ENCODE measurements around the gene H3-3A. TPM values are rescaled to one million over a fixed set of nuclear protein-coding genes. Genes with fewer than 3 reads are reported as not detected.

H3-3A gene
- total and polyA plus RNA-seq, 8 donors, result 122 to 427 (median 237) TPM

GRCh38 chr1:226029568-226030225 lies 32.8 kb upstream of the H3-3A start:
- intact Hi-C loops (cut with DNase I), result no loop called here
- no peak for FAIRE-seq
- Histone ChIP-seq H3K27me3 (no peaks in the 10 kb centered on the region), H3K4me1 (peaks cover 0 to 11% (median 0%) of the 10 kb centered on the region in 3 donors), H3K4me3 (no peak overlapping the region), H3K27ac (peak overlapping the region in 2 of 4 donors; percentile 24 to 29), H3K9me3 (no peaks in the 10 kb centered on the region), H3K36me3 (no peaks in the 10 kb centered on the region)
- ATAC-seq, result peak in 3 of 4 donors; percentile 52 to 58 (median 57)
- TF ChIP-seq, protein P1, sequence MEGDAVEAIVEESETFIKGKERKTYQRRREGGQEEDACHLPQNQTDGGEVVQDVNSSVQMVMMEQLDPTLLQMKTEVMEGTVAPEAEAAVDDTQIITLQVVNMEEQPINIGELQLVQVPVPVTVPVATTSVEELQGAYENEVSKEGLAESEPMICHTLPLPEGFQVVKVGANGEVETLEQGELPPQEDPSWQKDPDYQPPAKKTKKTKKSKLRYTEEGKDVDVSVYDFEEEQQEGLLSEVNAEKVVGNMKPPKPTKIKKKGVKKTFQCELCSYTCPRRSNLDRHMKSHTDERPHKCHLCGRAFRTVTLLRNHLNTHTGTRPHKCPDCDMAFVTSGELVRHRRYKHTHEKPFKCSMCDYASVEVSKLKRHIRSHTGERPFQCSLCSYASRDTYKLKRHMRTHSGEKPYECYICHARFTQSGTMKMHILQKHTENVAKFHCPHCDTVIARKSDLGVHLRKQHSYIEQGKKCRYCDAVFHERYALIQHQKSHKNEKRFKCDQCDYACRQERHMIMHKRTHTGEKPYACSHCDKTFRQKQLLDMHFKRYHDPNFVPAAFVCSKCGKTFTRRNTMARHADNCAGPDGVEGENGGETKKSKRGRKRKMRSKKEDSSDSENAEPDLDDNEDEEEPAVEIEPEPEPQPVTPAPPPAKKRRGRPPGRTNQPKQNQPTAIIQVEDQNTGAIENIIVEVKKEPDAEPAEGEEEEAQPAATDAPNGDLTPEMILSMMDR (IDR thresholded peaks at IDR 0.05), result no peak
- DNase-seq, result no peak
- WGBS, 2 donors, result 79 to 81% methylated on average over 7 of the region's 7 CpGs

DNA sequence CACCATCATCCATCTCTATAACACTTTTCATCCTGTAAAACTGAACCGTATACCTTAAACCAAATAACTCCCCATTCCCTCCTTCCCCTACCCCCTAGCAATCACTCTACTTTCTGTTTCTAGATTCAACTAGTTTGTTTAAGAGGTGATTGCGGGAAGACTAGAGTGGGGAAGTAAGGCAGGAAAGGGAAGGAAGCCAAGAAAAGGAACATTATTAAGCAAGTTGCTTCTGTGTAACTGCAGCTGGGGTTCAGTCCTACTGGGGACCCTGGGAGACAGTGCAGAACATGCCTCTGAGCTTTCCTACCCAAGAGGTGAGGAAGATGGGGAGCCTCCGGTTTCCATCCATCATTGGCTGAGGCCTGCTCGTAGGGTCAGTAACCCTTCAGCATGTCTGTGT lies 28.9 kb upstream of the H3-3A start:
- Histone ChIP-seq H3K9me3 (no peaks in the 10 kb centered on the region), H3K27me3 (no peaks in the 10 kb centered on the region), H3K4me3 (no peak overlapping the region), H3K4me1 (peaks cover 0 to 8% (median 0%) of the 10 kb centered on the region in 3 donors), H3K27ac (peak overlapping the region in 2 of 4 donors; percentile 29 to 48), H3K36me3 (no peaks in the 10 kb centered on the region)
- intact Hi-C loops (cut with DNase I), result no loop called here
- peak in 2 of 4 donors; percentile 27 to 37 for ATAC-seq
- no peak for FAIRE-seq
- WGBS, 2 donors, result 83 to 91% methylated on average over 4 of the region's 4 CpGs
- TF ChIP-seq, protein P1 (IDR thresholded peaks at IDR 0.05), result no peak
- DNase-seq, result no peak

DNA sequence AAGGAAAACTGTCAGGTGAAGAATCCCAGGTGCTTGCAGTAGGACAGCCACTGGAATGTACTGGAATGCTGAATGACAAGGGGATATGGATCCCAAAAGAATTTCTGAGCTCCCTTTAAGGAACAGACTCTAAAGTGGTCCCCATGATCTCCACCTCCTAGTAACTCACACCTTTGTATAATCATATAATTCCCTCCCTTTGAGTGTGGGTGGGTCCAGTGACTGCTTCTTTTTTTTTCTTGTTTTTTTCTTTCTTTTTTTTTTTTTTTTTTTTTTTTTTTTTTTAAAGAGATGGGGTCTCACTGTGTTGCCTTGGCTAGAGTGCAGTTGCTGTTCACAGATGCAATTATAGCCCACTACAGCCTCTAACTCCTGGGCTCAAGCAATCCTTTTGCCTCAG lies 28.5 kb upstream of the H3-3A start:
- ATAC-seq (no peak), FAIRE-seq (no peak), DNase-seq (no peak)
- Histone ChIP-seq H3K27me3 (no peaks in the 10 kb centered on the region), H3K4me1 (peaks cover 0 to 4% (median 0%) of the 10 kb centered on the region in 3 donors), H3K9me3 (no peaks in the 10 kb centered on the region), H3K4me3 (no peak overlapping the region), H3K27ac (peak overlapping the region in 2 of 4 donors; percentile 29 to 48), H3K36me3 (no peaks in the 10 kb centered on the region)
- intact Hi-C loops (cut with DNase I), result no loop called here
- TF ChIP-seq, protein P1 (IDR thresholded peaks at IDR 0.05), result no peak

DNA sequence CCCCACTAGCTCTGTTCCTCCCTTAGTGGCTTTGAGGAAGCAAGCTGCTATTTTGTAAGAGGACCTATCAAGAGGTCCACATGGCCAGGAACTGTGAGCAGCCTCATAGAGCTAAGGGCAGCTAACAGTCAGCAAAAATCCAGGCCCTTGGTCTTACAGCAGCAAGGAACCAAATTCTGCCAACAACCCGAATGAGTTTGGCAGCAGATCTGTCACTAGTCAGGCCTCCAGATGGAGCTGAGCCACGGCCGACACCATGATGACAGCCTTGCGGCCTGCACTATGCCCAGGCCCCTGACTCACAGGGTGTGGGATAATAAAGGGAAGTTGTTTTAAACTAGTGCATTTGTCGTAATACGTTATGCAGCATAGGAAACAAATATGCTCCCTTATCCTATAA lies 28.0 kb upstream of the H3-3A start:
- TF ChIP-seq, protein P1 (IDR thresholded peaks at IDR 0.05), result no peak
- intact Hi-C loops (cut with DNase I), result no loop called here
- H3K27ac ChIP-seq, result peak overlapping the region in 2 of 4 donors; percentile 29 to 48
- WGBS, 2 donors, result 65 to 71% methylated on average over 6 of the region's 6 CpGs
- no peaks in the 10 kb centered on the region for H3K27me3 ChIP-seq
- DNase-seq (peak in 4 of 6 donors; percentile 16 to 67 (median 52)), ATAC-seq (peak; percentile 50 to 94 (median 85)), FAIRE-seq (no peak)
- H3K9me3 ChIP-seq, result no peaks in the 10 kb centered on the region
- H3K36me3 ChIP-seq, result no peaks in the 10 kb centered on the region
- peaks cover 0 to under 1% (median 0%) of the 10 kb centered on the region in 3 donors for H3K4me1 ChIP-seq
- no peak overlapping the region for H3K4me3 ChIP-seq

GRCh38 chr1:226035915-226036314 lies 26.6 kb upstream of the H3-3A start:
- DNase-seq (no peak), FAIRE-seq (no peak), ATAC-seq (no peak)
- intact Hi-C loops (cut with DNase I), result no loop called here
- H3K27me3 ChIP-seq, result no peaks in the 10 kb centered on the region
- no peaks in the 10 kb centered on the region for H3K4me1 ChIP-seq
- TF ChIP-seq, protein P1 (IDR thresholded peaks at IDR 0.05), result no peak
- H3K36me3 ChIP-seq, result no peaks in the 10 kb centered on the region
- 92 to 93% methylated on average over 5 of the region's 5 CpGs for WGBS, 2 donors
- no peak overlapping the region for H3K27ac ChIP-seq
- H3K4me3 ChIP-seq, result no peak overlapping the region
- H3K9me3 ChIP-seq, result no peaks in the 10 kb centered on the region

Data from pancreas (tissue), 10 donors.